K562 (cell line): ENCODE measurements around the gene RALGPS1. TPM values are rescaled to one million over a fixed set of nuclear protein-coding genes. Genes with fewer than 3 reads are reported as not detected.

ENCODE experiments used
- BDP1 ChIP-seq: IDR thresholded peaks from 3 replicates; pipeline ENCODE4 v1.6.1; 2011; ENCODE audit not compliant: insufficient read length, insufficient read depth
- CHD7 ChIP-seq: fragments of 200-600 bp; sonication (generic); IDR thresholded peaks from one replicate; pipeline ENCODE4 v1.6.1; 2012; ENCODE audit warnings: mild to moderate bottlenecking, low read depth, low read length, inconsistent platforms
- CREM ChIP-seq: IDR thresholded peaks from 2 replicates; pipeline ENCODE4 v1.6.1; 2014; ENCODE audit warnings: antibody characterized with exemption, low read depth
- CTCF ChIP-seq, 3 experiments: IDR thresholded peaks in 2 of 3; conservative IDR thresholded peaks in 1 of 3; 2 replicates each; pipeline ENCODE4 v1.5.1; 2011 to 2012; ENCODE audit warnings: low read length in 3 of 3, mild to moderate bottlenecking in 3 of 3, control low read depth in 2 of 3, improper control_type of control experiment in 1 of 3, inconsistent platforms in 1 of 3, low read depth in 1 of 3, mixed read lengths in 1 of 3, moderate library complexity in 1 of 3; ENCODE audit not compliant: insufficient read depth in 2 of 3
- CXXC5 ChIP-seq: fragments of 250-450 bp; sonication (Bioruptor Pico); IDR thresholded peaks from 2 replicates; pipeline ENCODE4 v1.8.0; 2022; ENCODE audit warnings: inconsistent platforms, mild to moderate bottlenecking, moderate library complexity
- FOXJ3 ChIP-seq: sonication (generic); formaldehyde crosslinking; IDR thresholded peaks from 2 replicates; pipeline ENCODE4 v1.4.0; 2020; ENCODE audit warnings: mild to moderate bottlenecking, missing genetic modification reagents
- NBN ChIP-seq: fragments of 450-650 bp; IDR thresholded peaks from 2 replicates; pipeline ENCODE4 v1.6.1; 2016; ENCODE audit warnings: low read depth, mild to moderate bottlenecking
- RAD21 ChIP-seq, 2 experiments: fragments of 250-450 bp in 1 of 2; fragments of 450-650 bp in 1 of 2; sonication (Bioruptor Pico) in 1 of 2; formaldehyde crosslinking in 1 of 2; IDR thresholded peaks in 1 of 2; conservative IDR thresholded peaks in 1 of 2; 2 replicates each; pipeline versions ENCODE4 v1.4.0 to v1.8.0; 2020 to 2022; ENCODE audit warnings: mild to moderate bottlenecking in 2 of 2, moderate library complexity in 1 of 2
- RBBP5 ChIP-seq: fragments of 200-600 bp; sonication (generic); IDR thresholded peaks from 2 replicates; pipeline ENCODE4 v1.6.1; 2012; ENCODE audit warnings: borderline replicate concordance, mild to moderate bottlenecking, low read length, control low read depth, inconsistent platforms; ENCODE audit not compliant: insufficient read depth, poor library complexity, severe bottlenecking
- ZNF668 ChIP-seq: fragments of 250-450 bp; sonication (Bioruptor Pico); IDR thresholded peaks from 2 replicates; pipeline ENCODE4 v1.8.0; 2022; ENCODE audit warnings: mild to moderate bottlenecking, inconsistent platforms
- polyA plus RNA-seq, 8 experiments: library from polyadenylated mRNA; depleted of rRNA in 4 of 8; stranded (reverse) in 5 of 8; unstranded in 3 of 8; fragments of >200 nt; fragmentation: Nextera tagmentation in 2 of 8; fragmentation: Illumina TruSeq in 1 of 8; extraction: Ambion mirVana in 2 of 8; extraction: Trizol in 1 of 8; gene quantifications; 2 replicates each; pipeline versions ENCODE4 v1.2.1 to v1.2.3, GENCODE V29; 2011 to 2014; ENCODE audit warnings: inconsistent platforms in 1 of 8, missing spikeins in 1 of 8
- total RNA-seq, 7 experiments: library from RNA; depleted of rRNA in 6 of 7; stranded (reverse); fragments of >200 nt in 6 of 7; fragmentation: Illumina TruSeq in 2 of 7; extraction: Trizol in 2 of 7; gene quantifications; 2 replicates each; pipeline versions ENCODE4 v1.2.1 to v1.2.3, GENCODE V29; 2011 to 2021; ENCODE audit warnings: low replicate concordance in 1 of 7

Gene RALGPS1
- total and polyA plus RNA-seq, 9 of the 15 experiments (the other 6 are each of a cell fraction or from before 2014, with no cell fraction given), result 0.04 to 2.6 (median 1.5) TPM

- TF ChIP-seq CHD7, result no peak
- TF ChIP-seq CREM, result no peak
- peak; percentile 42 to 65 (median 49); a peak in 5 of 6 replicates for TF ChIP-seq CTCF (IDR thresholded peaks at IDR 0.05 in 2 of 3, conservative IDR thresholded peaks at IDR 0.05 in 1 of 3; ENCODE audit: insufficient read depth in 2 of 3, low read depth in 1 of 3, low read length in 3 of 3)
- peak in 1 of 2 experiments; percentile 41; a peak in 1 of 4 replicates for TF ChIP-seq RAD21 (CRISPR knock-in tag; conservative IDR thresholded peaks at IDR 0.05 in 1 of 2, IDR thresholded peaks at IDR 0.05 in 1 of 2)
- no peak for TF ChIP-seq ZNF668 (CRISPR knock-in tag)
- no peak for TF ChIP-seq BDP1
- TF ChIP-seq NBN, result no peak
- no peak for TF ChIP-seq RBBP5
- no peak for TF ChIP-seq FOXJ3 (CRISPR knock-in tag)
- no peak for TF ChIP-seq CXXC5 (CRISPR knock-in tag)
Measured at GRCh38 chr9:126893079-126893478, 21.5 kb upstream of the RALGPS1 start (continued).
